GM23248 (cell line): ENCODE data around the gene MED15.

Experiments
- EZH2 ChIP-seq: fragments of 200-600 bp; sonication (generic); IDR thresholded peaks from 2 replicates; pipeline ENCODE4 v1.6.1; 2018; ENCODE audit warnings: antibody characterized with exemption, mild to moderate bottlenecking; ENCODE audit not compliant: insufficient read depth, poor library complexity, severe bottlenecking
- EZH2phosphoT487 ChIP-seq: fragments of 200-600 bp; sonication (generic); IDR thresholded peaks from 2 replicates; pipeline ENCODE4 v1.6.1; 2018; ENCODE audit warnings: antibody characterized with exemption, moderate library complexity, mild to moderate bottlenecking, low read depth; ENCODE audit not compliant: insufficient read depth

- TF ChIP-seq EZH2, result no peak
- TF ChIP-seq EZH2phosphoT487, result no peak
Observed at GRCh38 chr22:20545681-20546521, 38.5 kb downstream of the MED15 start.
